Measurements from ENCODE around the gene ZBTB21.

- TF ChIP-seq TAF1 (IDR thresholded peaks at IDR 0.05; ENCODE audit: borderline replicate concordance, low read depth, low read length) (no peak), POLR2A (IDR thresholded peaks at IDR 0.05; ENCODE audit: low read depth, low read length) (no peak)
Observed at GRCh38 chr21:41974752-41975053, 35.5 kb downstream of the ZBTB21 start.

All from GM12892 (cell line).